Panc1 (cell line): ENCODE data around the gene GABPB1.

Experiments
- CTCF ChIP-seq: fragments of 450-650 bp; IDR thresholded peaks from 2 replicates; pipeline ENCODE4 v1.5.1; 2017; ENCODE audit warnings: mild to moderate bottlenecking
- POLR2AphosphoS5 ChIP-seq: IDR thresholded peaks from 2 replicates; pipeline ENCODE4 v1.6.1; 2012; ENCODE audit warnings: mild to moderate bottlenecking, low read depth, low read length, moderate library complexity
- REST ChIP-seq, 2 experiments: IDR thresholded peaks; 2 replicates each; pipeline ENCODE4 v1.6.1; 2011 to 2012; ENCODE audit warnings: low read depth in 2 of 2, control low read depth in 1 of 2, low read length in 1 of 2, mild to moderate bottlenecking in 1 of 2, moderate library complexity in 1 of 2; ENCODE audit not compliant: insufficient read depth in 1 of 2
- TCF7L2 ChIP-seq: IDR thresholded peaks from 2 replicates; pipeline ENCODE4 v1.6.1; 2011; ENCODE audit warnings: mild to moderate bottlenecking, low read depth, low read length, inconsistent platforms

- TF ChIP-seq CTCF (peak; percentile 68), POLR2AphosphoS5 (no peak), TCF7L2 (no peak), REST (IDR thresholded peaks at IDR 0.05; ENCODE audit: insufficient read depth in 1 of 2, low read depth in 2 of 2, low read length in 1 of 2) (no peak)
These were observed 39.0 kb downstream of the GABPB1 start for GRCh38 chr15:50315814-50316630.
